Hematopoietic multipotent progenitor cell treated with erythropoietin and hydrocortisone succinate and interleukin-3 and kit ligand, for 8 days (in vitro differentiated cells): ENCODE results near the gene BAG3.
"Not testable (repeated sequence)": the region's sequence is repeated elsewhere in the genome, so short reads cannot be mapped to it uniquely, and the experiment has no call there.

ENCODE experiments used
- DNase-seq: peaks from one replicate; pipeline ENCODE4 v3.0.0-alpha.2; 2015

BAG3 gene

GRCh38 chr10:119694608-119695007 is 43.4 kb downstream of the BAG3 start:
- no peak for DNase-seq

- no peak for DNase-seq
These were observed 49.3 kb downstream of the BAG3 start for GRCh38 chr10:119700321-119700954.

- DNase-seq, result no peak
These were observed 50.7 kb downstream of the BAG3 start for GRCh38 chr10:119701861-119702260.

- no peak for DNase-seq
These were observed 51.4 kb downstream of the BAG3 start for GRCh38 chr10:119702583-119702982.

GRCh38 chr10:119703903-119704508 is 52.8 kb downstream of the BAG3 start:
- no peak for DNase-seq

GRCh38 chr10:119705434-119705831 is 54.3 kb downstream of the BAG3 start:
- DNase-seq, result no peak

GRCh38 chr10:119706521-119707278 is 55.5 kb downstream of the BAG3 start:
- DNase-seq, result no peak

- not testable (repeated sequence) for DNase-seq
These were observed 56.2 kb downstream of the BAG3 start for GRCh38 chr10:119707331-119707730.

- DNase-seq, result not testable (repeated sequence)
These were observed 59.8 kb downstream of the BAG3 start for GRCh38 chr10:119710935-119711334.

- no peak for DNase-seq
These were observed 62.7 kb downstream of the BAG3 start for GRCh38 chr10:119713744-119714483.

GRCh38 chr10:119714484-119714816 is 63.3 kb downstream of the BAG3 start:
- no peak for DNase-seq

GRCh38 chr10:119715628-119716505 is 64.7 kb downstream of the BAG3 start:
- no peak for DNase-seq

GRCh38 chr10:119723161-119723560 is 72.0 kb downstream of the BAG3 start:
- DNase-seq, result no peak

- DNase-seq, result no peak
These were observed 72.4 kb downstream of the BAG3 start for GRCh38 chr10:119723624-119724023.

- DNase-seq, result peak; percentile 47
These were observed 73.7 kb downstream of the BAG3 start for GRCh38 chr10:119724593-119725516.

GRCh38 chr10:119725517-119725827 is 74.3 kb downstream of the BAG3 start:
- no peak for DNase-seq

- peak; percentile 97 for DNase-seq
These were observed 74.9 kb downstream of the BAG3 start, which contains the start of gene INPP5F for GRCh38 chr10:119725828-119726675. Gene INPP5F, plus strand, starts transcription at chr10:119726050. Its CDS starts 213 bp downstream, at chr10:119726263.

GRCh38 chr10:119726676-119727261 is 75.6 kb downstream of the BAG3 start:
- no peak for DNase-seq
